ENCODE results near the gene ZDHHC7.

- TF ChIP-seq POLR2A (IDR thresholded peaks at IDR 0.05; ENCODE audit: low read length) (no peak), GATA1 (IDR thresholded peaks at IDR 0.05; ENCODE audit: low read depth, low read length) (no peak)
These were observed 20.1 kb upstream of the ZDHHC7 start for GRCh38 chr16:85031451-85031850.

All from erythroblast (primary cell).